Measurements from ENCODE around the gene ECE2. TPM values are rescaled to one million over a fixed set of nuclear protein-coding genes. Genes with fewer than 3 reads are reported as not detected.

The ECE2 gene
- total and polyA plus RNA-seq, 4 donors: not detected

GRCh38 chr3:184241141-184241446 is 34.7 kb upstream of the ECE2 start:
- Histone ChIP-seq H3K4me1 (ENCODE audit: control insufficient read depth in 4 of 4, insufficient read depth in 4 of 4, low read length in 3 of 4) (peaks cover 9 to 19% (median 15%) of the 10 kb centered on the region in 4 donors), H3K36me3 (ENCODE audit: control insufficient read depth in 4 of 4, insufficient read depth in 3 of 4, low read depth in 1 of 4, low read length in 3 of 4) (peaks cover 5 to 32% (median 20%) of the 10 kb centered on the region in 4 donors), H3K9ac (ENCODE audit: low read depth in 1 of 2, low read length in 2 of 2) (no peak overlapping the region), H3K27ac (ENCODE audit: low read depth in 1 of 2, low read length in 2 of 2) (no peak overlapping the region), H3K9me3 (ENCODE audit: control insufficient read depth in 4 of 4, low read length in 3 of 4) (no peaks in the 10 kb centered on the region), H3K4me3 (ENCODE audit: low read depth in 1 of 3, low read length in 3 of 3) (no peak overlapping the region), H3K27me3 (ENCODE audit: control insufficient read depth in 4 of 4, insufficient read depth in 4 of 4, low read length in 3 of 4) (no peaks in the 10 kb centered on the region)
- DNase-seq (ENCODE audit: low spot score): no peak
- 39% methylated on average over 17 of the region's 17 CpGs for WGBS
- TF ChIP-seq GABPA (IDR thresholded peaks at IDR 0.05 in 1 of 2, conservative IDR thresholded peaks at IDR 0.05 in 1 of 2): no peak
- TF ChIP-seq TAF1 (conservative IDR thresholded peaks at IDR 0.05): no peak
- no peak for TF ChIP-seq RXRA (IDR thresholded peaks at IDR 0.05)
- no peak for TF ChIP-seq RAD21 (IDR thresholded peaks at IDR 0.05)
- no peak for TF ChIP-seq HNF4G (IDR thresholded peaks at IDR 0.05)
- TF ChIP-seq CTCF (IDR thresholded peaks at IDR 0.05; ENCODE audit: low read depth, low read length, missing input control): no peak
- TF ChIP-seq MAX (IDR thresholded peaks at IDR 0.05): no peak
- TF ChIP-seq YY1 (IDR thresholded peaks at IDR 0.05): no peak
- no peak for TF ChIP-seq SP1 (IDR thresholded peaks at IDR 0.05)
- TF ChIP-seq EGR1 (IDR thresholded peaks at IDR 0.05; ENCODE audit: low read depth in 2 of 2): no peak
- no peak for TF ChIP-seq HNF4A (conservative IDR thresholded peaks at IDR 0.05)
- TF ChIP-seq, protein P1, sequence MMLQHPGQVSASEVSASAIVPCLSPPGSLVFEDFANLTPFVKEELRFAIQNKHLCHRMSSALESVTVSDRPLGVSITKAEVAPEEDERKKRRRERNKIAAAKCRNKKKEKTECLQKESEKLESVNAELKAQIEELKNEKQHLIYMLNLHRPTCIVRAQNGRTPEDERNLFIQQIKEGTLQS (IDR thresholded peaks at IDR 0.05): no peak

DNA sequence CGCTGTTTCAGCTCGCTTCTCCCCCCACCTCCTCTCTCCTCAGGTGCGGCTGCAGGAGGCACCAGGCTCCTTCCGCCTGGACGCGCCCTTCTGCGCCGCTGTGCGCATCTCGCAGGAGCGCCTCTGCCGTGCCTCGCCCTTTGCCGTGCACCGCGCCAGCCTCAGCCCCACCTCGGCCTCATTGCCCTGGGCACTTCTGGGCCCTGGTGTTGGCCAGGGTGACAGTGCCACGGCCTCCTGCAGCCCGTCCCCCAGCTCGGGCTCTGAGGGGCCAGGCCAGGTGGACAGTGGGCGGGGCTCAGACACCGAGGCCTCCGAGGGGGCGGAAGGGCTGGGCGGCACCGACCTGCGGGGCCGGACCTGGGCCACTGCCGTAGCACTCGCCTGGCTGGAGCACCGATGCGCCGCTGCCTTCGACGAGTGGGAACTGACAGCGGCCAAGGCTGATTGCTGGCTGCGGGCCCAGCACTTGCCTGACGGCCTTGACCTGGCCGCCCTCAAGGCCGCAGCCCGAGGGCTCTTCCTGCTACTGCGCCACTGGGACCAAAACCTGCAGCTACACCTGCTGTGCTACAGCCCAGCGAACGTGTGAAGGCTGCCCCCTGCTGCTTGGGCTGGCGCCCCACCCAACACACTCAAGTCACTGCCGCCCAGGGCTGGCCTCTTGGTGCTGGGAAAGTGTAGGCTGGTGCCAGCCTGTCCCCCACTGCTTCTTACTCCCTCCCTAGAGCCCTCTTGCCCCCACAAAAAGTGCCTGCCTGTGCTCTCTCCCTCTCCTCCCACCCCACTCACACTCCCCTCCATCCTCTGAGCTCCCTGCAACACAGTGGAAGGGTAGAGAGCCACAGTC is 34.1 kb upstream of the ECE2 start:
- H3K27ac ChIP-seq (ENCODE audit: low read depth in 1 of 2, low read length in 2 of 2): no peak overlapping the region
- WGBS: 16% methylated on average over 46 of the region's 46 CpGs
- no peaks in the 10 kb centered on the region for H3K27me3 ChIP-seq (ENCODE audit: control insufficient read depth in 4 of 4, insufficient read depth in 4 of 4, low read length in 3 of 4)
- no peak overlapping the region for H3K4me3 ChIP-seq (ENCODE audit: low read depth in 1 of 3, low read length in 3 of 3)
- peak; percentile 60 for DNase-seq (ENCODE audit: low spot score)
- no peak for TF ChIP-seq MAX (IDR thresholded peaks at IDR 0.05)
- TF ChIP-seq NR2F2 (IDR thresholded peaks at IDR 0.05): peak; percentile 89
- peak; percentile 61 for TF ChIP-seq CTCF (IDR thresholded peaks at IDR 0.05; ENCODE audit: low read depth, low read length, missing input control)
- peak; percentile 57 for TF ChIP-seq SP1 (IDR thresholded peaks at IDR 0.05)
- peak in 1 of 2 donors; percentile 63 for TF ChIP-seq GABPA (IDR thresholded peaks at IDR 0.05 in 1 of 2, conservative IDR thresholded peaks at IDR 0.05 in 1 of 2)
- no peak for TF ChIP-seq REST (IDR thresholded peaks at IDR 0.05)
- TF ChIP-seq TAF1 (conservative IDR thresholded peaks at IDR 0.05): no peak
- peak in 1 of 2 donors; percentile 50 for TF ChIP-seq HNF4A (conservative IDR thresholded peaks at IDR 0.05)
- peak; percentile 79 to 87 for TF ChIP-seq RXRA (IDR thresholded peaks at IDR 0.05)
- peak; percentile 79 to 87 for TF ChIP-seq RAD21 (IDR thresholded peaks at IDR 0.05)
- no peak overlapping the region for H3K9ac ChIP-seq (ENCODE audit: low read depth in 1 of 2, low read length in 2 of 2)
- peaks cover 9 to 19% (median 15%) of the 10 kb centered on the region in 4 donors for H3K4me1 ChIP-seq (ENCODE audit: control insufficient read depth in 4 of 4, insufficient read depth in 4 of 4, low read length in 3 of 4)
- H3K36me3 ChIP-seq (ENCODE audit: control insufficient read depth in 4 of 4, insufficient read depth in 3 of 4, low read depth in 1 of 4, low read length in 3 of 4): peaks cover 5 to 32% (median 20%) of the 10 kb centered on the region in 4 donors
- H3K9me3 ChIP-seq (ENCODE audit: control insufficient read depth in 4 of 4, low read length in 3 of 4): no peaks in the 10 kb centered on the region
